ENCODE measurements around the gene LMTK2.

The LMTK2 gene

GRCh38 chr7:98192781-98193457, 86.3 kb downstream of the LMTK2 start:
- DNase-seq (ENCODE audit: insufficient read length, low spot score) (no peak), FAIRE-seq (peak; percentile 13)
- TF ChIP-seq POLR2AphosphoS5 (IDR thresholded peaks at IDR 0.05; ENCODE audit: low read depth, low read length), result no peak
- TF ChIP-seq POU2F2 (IDR thresholded peaks at IDR 0.05; ENCODE audit: low read depth, low read length), result no peak
- no peak for TF ChIP-seq SPI1 (IDR thresholded peaks at IDR 0.05; ENCODE audit: low read depth, low read length)
- TF ChIP-seq POLR2A (IDR thresholded peaks at IDR 0.05; ENCODE audit: low read depth, low read length), result no peak
- TF ChIP-seq TAF1 (IDR thresholded peaks at IDR 0.05; ENCODE audit: low read depth, low read length), result no peak
- TF ChIP-seq PAX5 (IDR thresholded peaks at IDR 0.05; ENCODE audit: insufficient read depth, low read length, severe bottlenecking), result no peak

GRCh38 chr7:98193474-98194180, 87.0 kb downstream of the LMTK2 start:
- DNase-seq (ENCODE audit: insufficient read length, low spot score), result no peak
- TF ChIP-seq PAX5 (IDR thresholded peaks at IDR 0.05; ENCODE audit: insufficient read depth, low read length, severe bottlenecking) (no peak), POLR2A (IDR thresholded peaks at IDR 0.05; ENCODE audit: low read depth, low read length) (no peak), TAF1 (IDR thresholded peaks at IDR 0.05; ENCODE audit: low read depth, low read length) (no peak), POLR2AphosphoS5 (IDR thresholded peaks at IDR 0.05; ENCODE audit: low read depth, low read length) (no peak), POU2F2 (IDR thresholded peaks at IDR 0.05; ENCODE audit: low read depth, low read length) (no peak), SPI1 (IDR thresholded peaks at IDR 0.05; ENCODE audit: low read depth, low read length) (no peak)
- FAIRE-seq, result no peak

GRCh38 chr7:98194186-98194585, 87.5 kb downstream of the LMTK2 start:
- TF ChIP-seq SPI1 (IDR thresholded peaks at IDR 0.05; ENCODE audit: low read depth, low read length), result no peak
- no peak for TF ChIP-seq POU2F2 (IDR thresholded peaks at IDR 0.05; ENCODE audit: low read depth, low read length)
- no peak for TF ChIP-seq TAF1 (IDR thresholded peaks at IDR 0.05; ENCODE audit: low read depth, low read length)
- TF ChIP-seq POLR2AphosphoS5 (IDR thresholded peaks at IDR 0.05; ENCODE audit: low read depth, low read length), result no peak
- FAIRE-seq (no peak), DNase-seq (ENCODE audit: insufficient read length, low spot score) (no peak)

- no peak for DNase-seq (ENCODE audit: insufficient read length, low spot score)
- no peak for TF ChIP-seq POU2F2 (IDR thresholded peaks at IDR 0.05; ENCODE audit: low read depth, low read length)
- no peak for TF ChIP-seq POLR2A (IDR thresholded peaks at IDR 0.05; ENCODE audit: low read depth, low read length)
- no peak for TF ChIP-seq TAF1 (IDR thresholded peaks at IDR 0.05; ENCODE audit: low read depth, low read length)
- TF ChIP-seq POLR2AphosphoS5 (IDR thresholded peaks at IDR 0.05; ENCODE audit: low read depth, low read length), result no peak
- no peak for TF ChIP-seq SPI1 (IDR thresholded peaks at IDR 0.05; ENCODE audit: low read depth, low read length)
- TF ChIP-seq PAX5 (IDR thresholded peaks at IDR 0.05; ENCODE audit: insufficient read depth, low read length, severe bottlenecking), result no peak
- FAIRE-seq, result no peak
Measured at GRCh38 chr7:98194672-98195457, 88.2 kb downstream of the LMTK2 start.

- DNase-seq (ENCODE audit: insufficient read length, low spot score), result no peak
- FAIRE-seq, result no peak
- TF ChIP-seq POLR2AphosphoS5 (IDR thresholded peaks at IDR 0.05; ENCODE audit: low read depth, low read length) (no peak), PAX5 (IDR thresholded peaks at IDR 0.05; ENCODE audit: insufficient read depth, low read length, severe bottlenecking) (no peak), TAF1 (IDR thresholded peaks at IDR 0.05; ENCODE audit: low read depth, low read length) (no peak), SPI1 (IDR thresholded peaks at IDR 0.05; ENCODE audit: low read depth, low read length) (no peak), POLR2A (IDR thresholded peaks at IDR 0.05; ENCODE audit: low read depth, low read length) (no peak)
Measured at GRCh38 chr7:98196706-98197605, 90.3 kb downstream of the LMTK2 start.

GRCh38 chr7:98199131-98199530, 92.5 kb downstream of the LMTK2 start:
- TF ChIP-seq SPI1 (IDR thresholded peaks at IDR 0.05; ENCODE audit: low read depth, low read length) (peak; percentile 48; the same call in 1 of the 2 replicates), POLR2A (IDR thresholded peaks at IDR 0.05; ENCODE audit: low read depth, low read length) (no peak)
- no peak for FAIRE-seq
- DNase-seq (ENCODE audit: insufficient read length, low spot score), result no peak

- no peak for DNase-seq (ENCODE audit: insufficient read length, low spot score)
- FAIRE-seq, result peak; percentile 90
- TF ChIP-seq POLR2A (IDR thresholded peaks at IDR 0.05; ENCODE audit: low read depth, low read length), result no peak
- TF ChIP-seq SPI1 (IDR thresholded peaks at IDR 0.05; ENCODE audit: low read depth, low read length), result 0 out of 2 replicates have a peak, but pooled peaks have one; percentile 3
- no peak for TF ChIP-seq TAF1 (IDR thresholded peaks at IDR 0.05; ENCODE audit: low read depth, low read length)
- TF ChIP-seq PAX5 (IDR thresholded peaks at IDR 0.05; ENCODE audit: insufficient read depth, low read length, severe bottlenecking), result peak; percentile 99
- TF ChIP-seq POU2F2 (IDR thresholded peaks at IDR 0.05; ENCODE audit: low read depth, low read length), result peak; percentile 95
- no peak for TF ChIP-seq POLR2AphosphoS5 (IDR thresholded peaks at IDR 0.05; ENCODE audit: low read depth, low read length)
Measured at GRCh38 chr7:98200364-98200763, 93.7 kb downstream of the LMTK2 start.

- peak; percentile 88 for DNase-seq (ENCODE audit: insufficient read length, low spot score)
- FAIRE-seq, result peak; percentile 98
- no peak for TF ChIP-seq TAF1 (IDR thresholded peaks at IDR 0.05; ENCODE audit: low read depth, low read length)
- peak; percentile 97 for TF ChIP-seq POU2F2 (IDR thresholded peaks at IDR 0.05; ENCODE audit: low read depth, low read length)
- no peak for TF ChIP-seq POLR2AphosphoS5 (IDR thresholded peaks at IDR 0.05; ENCODE audit: low read depth, low read length)
- TF ChIP-seq SPI1 (IDR thresholded peaks at IDR 0.05; ENCODE audit: low read depth, low read length), result peak; percentile 100
- TF ChIP-seq PAX5 (IDR thresholded peaks at IDR 0.05; ENCODE audit: insufficient read depth, low read length, severe bottlenecking), result peak; percentile 82
- no peak for TF ChIP-seq POLR2A (IDR thresholded peaks at IDR 0.05; ENCODE audit: low read depth, low read length)
Measured at GRCh38 chr7:98202367-98203195, 95.9 kb downstream of the LMTK2 start.
